Erythroblast (primary cell): Measurements from ENCODE around the gene TMEM14A.

ENCODE experiments used
- DNase-seq, 2 experiments: peaks; one replicate each; lab custom pipeline; 2025; lab: John Stamatoyannopoulos, UW
- GATA1 ChIP-seq: IDR thresholded peaks from 2 replicates; pipeline ENCODE4 v1.6.1; 2011; ENCODE audit warnings: low read depth, mild to moderate bottlenecking, control low read depth, low read length, moderate library complexity
- POLR2A ChIP-seq: IDR thresholded peaks from 2 replicates; pipeline ENCODE4 v1.6.1; 2011; ENCODE audit warnings: mild to moderate bottlenecking, low read length

TMEM14A gene

DNA sequence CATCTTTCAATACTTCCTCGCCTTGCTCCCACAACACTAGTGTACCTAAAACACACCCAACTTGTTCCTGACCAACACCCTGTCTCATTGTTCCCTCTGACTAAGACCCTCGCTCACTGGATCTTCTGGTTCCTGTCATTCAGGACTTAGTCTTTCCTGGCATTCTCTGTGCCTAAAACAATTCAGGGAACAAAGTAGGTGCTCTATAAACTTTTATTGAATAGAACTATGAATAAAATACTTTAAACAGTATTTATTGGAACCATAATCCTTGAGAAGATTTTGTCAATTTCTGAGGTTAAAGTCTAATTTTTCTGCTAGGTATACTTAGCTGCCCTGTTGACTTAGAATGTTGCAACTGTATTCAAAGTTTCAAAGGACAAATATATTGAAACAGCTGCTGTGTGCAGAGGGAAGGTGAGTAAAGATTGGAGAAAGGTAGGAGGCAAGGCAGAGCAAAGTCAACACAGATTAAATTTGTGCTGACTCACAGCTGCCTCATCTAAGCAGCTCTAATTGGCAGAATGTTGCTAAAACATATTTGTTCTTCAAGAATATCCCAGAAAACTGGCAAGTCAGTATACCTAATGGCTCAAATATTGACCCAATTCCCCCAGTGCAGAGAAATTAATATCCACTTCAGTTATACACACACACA is 54.8 kb downstream of the TMEM14A start:
- TF ChIP-seq POLR2A: no peak
- no peak for TF ChIP-seq GATA1
- DNase-seq: peak; percentile 5 to 41

DNA sequence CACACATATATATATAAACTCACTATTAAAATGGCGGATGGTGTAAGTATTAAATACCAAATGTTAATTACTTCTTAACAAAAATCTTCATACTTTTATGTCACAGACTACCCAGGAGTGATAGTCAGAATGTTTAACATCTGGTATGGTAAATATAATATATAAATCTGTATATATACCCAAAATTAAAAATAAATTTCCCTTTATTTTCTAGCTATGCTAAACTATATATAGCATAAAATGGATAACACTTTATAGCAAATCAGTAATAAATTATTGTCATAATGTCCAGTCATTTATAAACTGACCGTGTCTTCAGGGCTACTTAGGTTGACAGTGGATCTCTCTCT is 55.3 kb downstream of the TMEM14A start:
- no peak for TF ChIP-seq GATA1
- TF ChIP-seq POLR2A: no peak
- DNase-seq: no peak

DNA sequence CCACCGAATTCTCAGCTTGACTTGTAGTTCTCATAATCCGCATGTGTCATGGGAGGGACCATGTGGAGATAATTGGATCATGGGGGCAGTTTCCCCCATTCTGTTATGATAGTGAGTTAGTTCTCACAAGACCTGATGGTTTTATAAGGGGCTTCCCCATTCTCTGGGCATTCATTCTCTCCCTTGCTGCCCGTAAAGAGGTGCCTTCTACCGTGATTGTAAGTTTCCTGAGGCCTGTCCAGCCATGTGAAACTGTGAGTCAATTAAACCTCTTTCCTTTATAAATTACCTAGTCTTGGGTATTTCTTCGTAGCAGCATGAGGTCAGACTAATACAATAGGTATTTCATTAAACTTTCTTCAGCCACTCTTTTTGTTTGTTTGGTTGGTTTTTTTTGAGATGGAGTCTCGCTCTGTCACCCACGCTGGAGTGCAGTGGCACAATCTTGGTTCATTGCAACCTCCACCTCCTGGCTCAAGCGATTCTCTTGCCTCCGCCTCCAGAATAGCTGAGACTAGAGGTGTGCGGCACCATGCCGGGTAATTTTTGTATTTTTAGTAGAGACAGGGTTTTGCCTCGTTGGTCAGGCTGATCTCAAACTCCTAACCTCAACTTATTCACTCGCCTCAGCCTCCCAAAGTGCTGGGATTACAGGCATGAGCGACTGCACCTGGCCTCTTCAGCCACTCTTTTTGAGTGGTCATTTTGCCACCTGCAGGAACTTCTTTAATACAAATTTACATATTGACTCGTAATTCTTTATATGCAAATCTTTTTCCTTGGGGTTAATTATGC is 56.0 kb downstream of the TMEM14A start:
- no peak for DNase-seq
- TF ChIP-seq POLR2A (no peak), GATA1 (no peak)

DNA sequence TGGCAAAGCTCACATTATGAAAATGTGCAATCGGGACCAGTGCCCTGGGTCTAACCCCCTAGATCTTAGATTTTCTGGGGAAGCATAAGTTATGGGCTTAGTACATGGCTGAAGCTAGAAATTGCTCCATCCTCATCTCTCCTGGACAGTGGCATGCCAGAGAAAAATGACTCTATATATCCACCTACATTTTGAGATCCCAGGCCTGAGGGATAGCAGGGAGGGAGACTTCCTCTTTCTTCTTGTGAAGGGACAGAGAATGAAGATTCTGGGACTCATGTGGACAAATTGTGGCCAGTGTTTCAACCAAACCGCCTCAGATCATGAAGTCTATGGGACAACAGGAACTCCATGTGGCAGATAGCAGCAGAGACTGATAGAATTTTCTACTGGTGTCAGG is 57.0 kb downstream of the TMEM14A start:
- TF ChIP-seq POLR2A: no peak
- no peak for TF ChIP-seq GATA1
- DNase-seq: no peak

DNA sequence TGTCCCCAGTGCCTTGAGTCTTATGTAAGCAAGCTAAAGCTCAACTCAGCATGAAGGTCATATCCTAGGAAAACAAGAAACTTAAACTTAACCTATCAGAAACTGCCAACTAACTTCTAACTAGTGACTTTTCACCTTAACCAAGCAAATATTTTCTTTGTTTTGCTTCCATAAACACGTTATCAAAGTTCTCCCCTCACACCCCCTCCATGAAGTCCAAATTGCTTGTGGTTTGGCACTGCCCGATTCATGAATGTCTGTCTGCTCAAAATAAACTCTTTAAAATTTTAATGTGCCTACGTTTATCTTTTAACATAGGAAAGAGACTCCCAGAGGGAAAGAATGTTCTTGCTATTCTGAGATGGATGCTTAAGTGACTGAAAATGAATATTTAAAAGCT is 57.5 kb downstream of the TMEM14A start:
- DNase-seq: no peak
- TF ChIP-seq GATA1: no peak
- no peak for TF ChIP-seq POLR2A

DNA sequence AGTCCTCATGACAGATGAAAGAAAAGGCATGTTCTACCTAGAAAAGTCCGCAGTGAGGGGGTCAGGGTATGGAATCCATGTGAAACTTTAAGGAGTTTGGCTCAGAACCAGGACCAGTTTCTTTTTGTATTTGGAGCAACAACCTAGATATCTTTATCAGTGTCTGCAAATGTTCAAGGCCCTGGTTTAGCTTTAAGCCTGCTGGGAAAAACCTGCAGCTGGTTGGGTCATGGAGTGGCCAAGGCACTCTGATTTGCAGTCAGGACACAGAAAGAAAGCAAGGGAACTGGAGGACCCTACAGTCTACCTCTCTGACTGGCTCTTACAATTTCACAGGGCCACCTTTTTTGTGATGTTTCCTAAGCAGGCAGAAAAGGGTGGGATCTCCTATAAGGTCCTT is 58.7 kb downstream of the TMEM14A start:
- DNase-seq: no peak
- TF ChIP-seq GATA1 (no peak), POLR2A (no peak)

DNA sequence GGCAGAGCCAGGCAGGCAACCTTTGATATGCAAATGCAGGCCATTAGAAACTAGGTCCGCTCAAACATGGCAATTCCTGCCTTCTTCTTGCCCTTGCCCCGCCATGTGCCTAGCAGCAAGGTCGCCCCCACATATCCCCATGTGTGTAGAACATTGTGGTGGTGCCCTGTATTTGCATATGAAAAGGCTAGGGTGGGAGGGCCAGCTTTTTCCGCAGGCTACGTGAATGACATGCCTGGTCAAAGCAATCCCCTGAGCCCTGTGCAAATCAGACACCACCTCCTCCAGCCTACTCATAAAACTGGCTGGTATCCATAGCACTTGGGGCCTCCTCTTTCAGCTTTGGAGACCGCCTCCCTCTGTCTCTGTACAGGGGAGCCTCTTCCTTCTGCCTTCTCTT is 60.8 kb downstream of the TMEM14A start:
- TF ChIP-seq POLR2A (no peak), GATA1 (no peak)
- DNase-seq: no peak

DNA sequence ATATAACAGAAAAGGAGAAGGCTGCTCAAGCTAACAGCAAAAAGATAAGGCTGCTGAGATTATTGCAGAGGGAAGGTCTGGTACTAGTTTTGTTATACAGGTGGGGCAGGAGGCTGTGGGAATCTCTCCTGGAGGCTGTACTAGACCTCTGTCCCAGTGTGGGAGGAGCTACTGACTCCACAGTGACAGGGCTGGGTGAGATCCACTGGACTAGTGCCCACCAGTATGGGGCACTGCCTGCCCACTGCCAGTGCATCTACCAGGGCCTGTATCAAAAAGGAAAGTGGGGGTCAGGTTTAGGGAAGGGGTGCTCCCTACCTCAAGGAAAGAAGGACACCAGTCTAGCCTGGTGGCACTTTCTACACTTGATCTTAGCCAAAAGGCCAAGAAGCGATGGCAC is 62.3 kb downstream of the TMEM14A start:
- no peak for DNase-seq
- TF ChIP-seq POLR2A: no peak
- no peak for TF ChIP-seq GATA1

DNA sequence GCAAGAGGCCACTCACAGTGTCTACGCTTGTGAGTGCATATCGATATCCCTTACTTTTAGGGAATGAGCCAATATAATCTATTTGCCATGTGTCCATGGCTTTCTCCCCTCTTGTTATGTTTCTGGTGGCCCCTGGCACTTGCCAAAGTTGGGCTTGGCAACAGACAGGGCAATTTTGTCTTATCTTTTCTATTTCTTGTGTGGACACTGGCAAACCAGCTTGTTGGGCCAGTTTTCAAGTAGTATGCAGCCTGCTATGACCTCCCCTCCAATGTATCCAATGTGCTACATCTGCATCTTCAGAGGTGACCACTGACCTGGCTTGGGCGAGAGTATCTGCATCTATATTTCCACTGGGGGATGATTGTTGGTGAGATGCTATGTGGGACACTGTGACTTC is 63.2 kb downstream of the TMEM14A start:
- TF ChIP-seq GATA1: no peak
- no peak for TF ChIP-seq POLR2A
- DNase-seq: no peak

DNA sequence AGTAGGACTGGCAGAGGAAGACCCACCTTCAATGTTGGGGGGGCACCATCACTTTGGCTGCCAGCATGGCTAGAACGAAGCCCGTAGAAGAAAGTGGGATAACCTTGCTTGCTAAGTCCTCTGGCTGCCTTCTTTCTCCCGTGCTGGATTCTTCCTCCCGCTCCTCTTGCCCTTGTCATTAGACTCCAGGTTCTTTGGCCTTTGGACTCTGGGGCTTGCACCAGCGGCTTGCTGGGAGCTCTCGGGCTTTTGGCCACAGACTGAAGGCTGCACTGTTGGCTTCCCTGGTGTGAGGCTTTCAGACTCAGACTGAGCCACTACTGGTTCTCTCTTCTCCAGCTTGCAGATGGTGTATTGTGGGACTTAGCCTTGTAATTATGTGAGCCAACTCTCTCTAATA is 64.2 kb downstream of the TMEM14A start:
- TF ChIP-seq POLR2A: no peak
- no peak for TF ChIP-seq GATA1
- DNase-seq: no peak

DNA sequence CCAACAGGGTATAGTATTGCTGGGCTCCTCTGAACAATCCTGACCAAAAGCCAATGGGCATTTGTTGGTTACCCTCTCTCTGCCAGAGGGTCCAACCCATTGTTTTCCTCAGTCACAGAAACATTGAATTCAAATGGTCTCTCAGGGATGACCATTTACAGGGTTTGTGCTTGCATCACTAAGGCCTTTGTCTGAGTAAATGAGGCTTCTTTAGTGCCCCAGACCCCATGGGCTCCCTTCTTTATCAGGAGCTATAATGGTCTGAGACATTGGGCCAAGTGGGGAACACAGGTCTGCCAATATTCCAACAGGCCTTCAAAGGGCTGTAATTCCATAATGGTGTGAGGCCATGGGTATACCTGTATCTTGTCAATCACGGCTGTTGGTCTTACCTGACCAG is 65.2 kb downstream of the TMEM14A start:
- no peak for DNase-seq
- TF ChIP-seq POLR2A (no peak), GATA1 (no peak)
